Measurements from ENCODE around the gene SH2D1B.

DNA sequence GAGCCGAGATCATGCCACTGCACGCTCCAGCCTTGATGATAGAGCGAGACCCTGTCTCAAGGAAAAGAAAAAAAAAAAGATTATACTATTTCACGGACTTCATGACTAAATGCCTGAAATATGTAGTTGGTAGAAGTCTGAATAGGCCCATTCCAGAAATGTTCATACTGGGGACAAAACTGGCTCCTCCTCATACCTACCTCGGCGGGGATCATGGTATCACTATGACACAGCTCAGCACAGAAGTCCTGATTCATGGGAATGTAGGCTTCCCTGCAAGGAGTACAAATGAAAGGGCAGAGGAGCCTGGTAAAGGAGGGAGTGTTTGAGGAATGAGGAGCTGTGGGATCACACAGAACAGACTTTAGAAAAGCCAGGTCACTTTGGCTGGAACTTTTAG is 40.3 kb downstream of the SH2D1B start:
- no peak for TF ChIP-seq POLR2A (IDR thresholded peaks at IDR 0.05)
- TF ChIP-seq, protein P1, sequence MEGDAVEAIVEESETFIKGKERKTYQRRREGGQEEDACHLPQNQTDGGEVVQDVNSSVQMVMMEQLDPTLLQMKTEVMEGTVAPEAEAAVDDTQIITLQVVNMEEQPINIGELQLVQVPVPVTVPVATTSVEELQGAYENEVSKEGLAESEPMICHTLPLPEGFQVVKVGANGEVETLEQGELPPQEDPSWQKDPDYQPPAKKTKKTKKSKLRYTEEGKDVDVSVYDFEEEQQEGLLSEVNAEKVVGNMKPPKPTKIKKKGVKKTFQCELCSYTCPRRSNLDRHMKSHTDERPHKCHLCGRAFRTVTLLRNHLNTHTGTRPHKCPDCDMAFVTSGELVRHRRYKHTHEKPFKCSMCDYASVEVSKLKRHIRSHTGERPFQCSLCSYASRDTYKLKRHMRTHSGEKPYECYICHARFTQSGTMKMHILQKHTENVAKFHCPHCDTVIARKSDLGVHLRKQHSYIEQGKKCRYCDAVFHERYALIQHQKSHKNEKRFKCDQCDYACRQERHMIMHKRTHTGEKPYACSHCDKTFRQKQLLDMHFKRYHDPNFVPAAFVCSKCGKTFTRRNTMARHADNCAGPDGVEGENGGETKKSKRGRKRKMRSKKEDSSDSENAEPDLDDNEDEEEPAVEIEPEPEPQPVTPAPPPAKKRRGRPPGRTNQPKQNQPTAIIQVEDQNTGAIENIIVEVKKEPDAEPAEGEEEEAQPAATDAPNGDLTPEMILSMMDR (IDR thresholded peaks at IDR 0.05 in 8 of 11, conservative IDR thresholded peaks at IDR 0.05 in 3 of 11): no peak

Data from spleen (tissue), 7 donors.